K562 (cell line): ENCODE measurements around the gene AGRN. TPM values are rescaled to one million over a fixed set of nuclear protein-coding genes. Genes with fewer than 3 reads are reported as not detected.

Source experiments
- ATF7 ChIP-seq: fragments of 450-650 bp; IDR thresholded peaks from 2 replicates; pipeline ENCODE4 v1.7.1; 2014; ENCODE audit warnings: mild to moderate bottlenecking, moderate library complexity
- BACH1 ChIP-seq: fragments of 200-800 bp; sonication (Bioruptor generic); IDR thresholded peaks from 2 replicates; pipeline ENCODE4 v1.6.1; 2016; ENCODE audit warnings: missing genetic modification characterization, missing compliant biosample characterization
- ETS1 ChIP-seq: conservative IDR thresholded peaks from 2 replicates; pipeline ENCODE4 v1.6.1; 2011; ENCODE audit warnings: low read depth, mild to moderate bottlenecking, low read length; ENCODE audit not compliant: control insufficient read depth
- ETV6 ChIP-seq, 3 experiments: fragments of 150-350 bp in 1 of 3; sonication (generic) in 1 of 3; formaldehyde crosslinking in 1 of 3; IDR thresholded peaks; 2 replicates each; pipeline versions ENCODE4 v1.6.1 to v1.8.0; 2014 to 2022; ENCODE audit warnings: borderline replicate concordance in 2 of 3, low read depth in 2 of 3, antibody characterized with exemption in 1 of 3, low read length in 1 of 3, mild to moderate bottlenecking in 1 of 3, missing genetic modification reagents in 1 of 3
- FOXJ2 ChIP-seq: fragments of 200-800 bp; sonication (Bioruptor generic); IDR thresholded peaks from 2 replicates; pipeline ENCODE4 v1.6.1; 2016; ENCODE audit warnings: missing genetic modification characterization, missing compliant biosample characterization
- FOXP4 ChIP-seq: sonication (generic); formaldehyde crosslinking; IDR thresholded peaks from 2 replicates; pipeline ENCODE4 v1.8.0; 2022; ENCODE audit warnings: mild to moderate bottlenecking, missing genetic modification reagents, borderline replicate concordance
- HNRNPK ChIP-seq: fragments of 200-400 bp; formaldehyde crosslinking; IDR thresholded peaks from one replicate; pipeline ENCODE4 v1.6.1; 2018; ENCODE audit warnings: mild to moderate bottlenecking, low read depth, low read length; ENCODE audit not compliant: poor library complexity, severe bottlenecking
- KAT7 ChIP-seq: sonication (generic); formaldehyde crosslinking; IDR thresholded peaks from 2 replicates; pipeline ENCODE4 v1.8.0; 2022; ENCODE audit warnings: missing genetic modification reagents, mild to moderate bottlenecking, borderline replicate concordance
- KLF10 ChIP-seq: fragments of 250-450 bp; sonication (Bioruptor Pico); IDR thresholded peaks from 2 replicates; pipeline ENCODE4 v1.6.1; 2021; ENCODE audit warnings: matching md5 sums
- MAZ ChIP-seq, 2 experiments: fragments of 450-650 bp in 1 of 2; sonication (generic) in 1 of 2; formaldehyde crosslinking; IDR thresholded peaks in 1 of 2; conservative IDR thresholded peaks in 1 of 2; 2 replicates each; pipeline versions ENCODE4 v1.4.0 to v1.5.0; 2020; ENCODE audit warnings: mild to moderate bottlenecking in 1 of 2, missing genetic modification reagents in 1 of 2
- MED1 ChIP-seq: sonication (generic); formaldehyde crosslinking; IDR thresholded peaks from 2 replicates; pipeline ENCODE4 v1.8.1; 2023; ENCODE audit warnings: missing genetic modification reagents, borderline replicate concordance
- PCBP1 ChIP-seq: fragments of 200-400 bp; formaldehyde crosslinking; IDR thresholded peaks from 2 replicates; pipeline ENCODE4 v1.6.1; 2018; ENCODE audit warnings: mild to moderate bottlenecking, low read depth, low read length; ENCODE audit not compliant: poor library complexity, severe bottlenecking
- PHF21A ChIP-seq: fragments of 450-650 bp; IDR thresholded peaks from 2 replicates; pipeline ENCODE4 v1.6.1; 2017; ENCODE audit warnings: low read depth, borderline replicate concordance
- SMAD4 ChIP-seq: fragments of 250-450 bp; sonication (Bioruptor Pico); conservative IDR thresholded peaks from 2 replicates; pipeline ENCODE4 v1.8.0; 2021; ENCODE audit warnings: inconsistent platforms, mild to moderate bottlenecking, moderate library complexity
- SREBF1 ChIP-seq: fragments of 150-350 bp; IDR thresholded peaks from 2 replicates; pipeline ENCODE4 v1.6.1; 2014; ENCODE audit warnings: antibody characterized with exemption, low read depth, low read length, borderline replicate concordance
- TCF7 ChIP-seq: sonication (generic); IDR thresholded peaks from 2 replicates; pipeline ENCODE4 v1.6.1; 2016; ENCODE audit warnings: antibody characterized with exemption, borderline replicate concordance
- TFE3 ChIP-seq: fragments of 450-650 bp; formaldehyde crosslinking; IDR thresholded peaks from 2 replicates; pipeline ENCODE4 v1.4.0; 2020; ENCODE audit warnings: mild to moderate bottlenecking, mixed read lengths
- VEZF1 ChIP-seq: fragments of 200-800 bp; sonication (Bioruptor generic); IDR thresholded peaks from 2 replicates; pipeline ENCODE4 v1.6.1; 2017; ENCODE audit warnings: missing genetic modification characterization, missing compliant biosample characterization
- ZBTB1 ChIP-seq: sonication (generic); formaldehyde crosslinking; IDR thresholded peaks from 2 replicates; pipeline ENCODE4 v1.8.1; 2023; ENCODE audit warnings: missing genetic modification reagents, low read depth, mild to moderate bottlenecking, borderline replicate concordance
- ZBTB17 ChIP-seq: fragments of 450-650 bp; formaldehyde crosslinking; IDR thresholded peaks from 2 replicates; pipeline ENCODE4 v1.4.0; 2020; ENCODE audit warnings: mild to moderate bottlenecking
- ZEB2 ChIP-seq: fragments of 450-650 bp; IDR thresholded peaks from 2 replicates; pipeline ENCODE4 v1.6.1; 2016
- ZNF121 ChIP-seq: sonication (generic); formaldehyde crosslinking; conservative IDR thresholded peaks from 2 replicates; pipeline ENCODE4 v1.8.0; 2022; ENCODE audit warnings: missing genetic modification reagents
- ZNF717 ChIP-seq: fragments of 250-450 bp; sonication (Bioruptor Pico); IDR thresholded peaks from 2 replicates; pipeline ENCODE4 v1.5.0; 2021
- polyA plus RNA-seq, 8 experiments: library from polyadenylated mRNA; depleted of rRNA in 4 of 8; stranded (reverse) in 5 of 8; unstranded in 3 of 8; fragments of >200 nt; fragmentation: Nextera tagmentation in 2 of 8; fragmentation: Illumina TruSeq in 1 of 8; extraction: Ambion mirVana in 2 of 8; extraction: Trizol in 1 of 8; gene quantifications; 2 replicates each; pipeline versions ENCODE4 v1.2.1 to v1.2.3, GENCODE V29; 2011 to 2014; ENCODE audit warnings: inconsistent platforms in 1 of 8, missing spikeins in 1 of 8
- total RNA-seq, 7 experiments: library from RNA; depleted of rRNA in 6 of 7; stranded (reverse); fragments of >200 nt in 6 of 7; fragmentation: Illumina TruSeq in 2 of 7; extraction: Trizol in 2 of 7; gene quantifications; 2 replicates each; pipeline versions ENCODE4 v1.2.1 to v1.2.3, GENCODE V29; 2011 to 2021; ENCODE audit warnings: low replicate concordance in 1 of 7

The AGRN gene
- total and polyA plus RNA-seq, 9 of the 15 experiments (the other 6 are each of a cell fraction or from before 2014, with no cell fraction given), result 0.04 to 111 (median 18.1) TPM

GRCh38 chr1:1074631-1075147 is 54.8 kb downstream of the AGRN start (continued):
- TF ChIP-seq TFE3 (CRISPR knock-in tag), result no peak
- no peak for TF ChIP-seq HNRNPK
- no peak for TF ChIP-seq ZNF717
- no peak for TF ChIP-seq SREBF1
- TF ChIP-seq FOXJ2 (tag), result no peak
- no peak for TF ChIP-seq ETV6 (IDR thresholded peaks at IDR 0.05; ENCODE audit: borderline replicate concordance in 1 of 2, low read depth in 2 of 2, low read length in 1 of 2)
- no peak for TF ChIP-seq ETV6 (CRISPR knock-in tag; IDR thresholded peaks at IDR 0.05; ENCODE audit: borderline replicate concordance)
- no peak for TF ChIP-seq TCF7
- no peak for TF ChIP-seq SMAD4 (CRISPR knock-in tag)
- TF ChIP-seq PCBP1, result no peak
- no peak for TF ChIP-seq ETS1
- no peak for TF ChIP-seq ZBTB1 (CRISPR knock-in tag)
- no peak for TF ChIP-seq BACH1 (tag)
- no peak for TF ChIP-seq ATF7
- TF ChIP-seq KLF10 (CRISPR knock-in tag), result no peak
- 0 out of 2 replicates have a peak, but pooled peaks have one; percentile 74 for TF ChIP-seq FOXP4 (CRISPR knock-in tag)
- no peak for TF ChIP-seq PHF21A
- TF ChIP-seq MED1 (CRISPR knock-in tag), result no peak
- no peak for TF ChIP-seq ZBTB17 (CRISPR knock-in tag)
- no peak for TF ChIP-seq KAT7 (CRISPR knock-in tag)
- no peak for TF ChIP-seq ZEB2
- TF ChIP-seq VEZF1 (CRISPR knock-in tag), result no peak
- no peak for TF ChIP-seq MAZ (CRISPR knock-in tag; conservative IDR thresholded peaks at IDR 0.05 in 1 of 2, IDR thresholded peaks at IDR 0.05 in 1 of 2)
- TF ChIP-seq ZNF121 (CRISPR knock-in tag), result no peak
